Stimulated activated naive CD4-positive, alpha-beta T cell treated with Interleukin-2 at 50 U/mL for 16 hours (primary cell): ENCODE data around the gene NOP9.
"Not testable (repeated sequence)": the region's sequence is repeated elsewhere in the genome, so short reads cannot be mapped to it uniquely, and the experiment has no call there.

ENCODE experiments used
- DNase-seq: peaks from one replicate; lab custom pipeline; 2025; lab: John Stamatoyannopoulos, UW

NOP9 gene

GRCh38 chr14:24310265-24310645 lies 10.6 kb downstream of the NOP9 start:
- DNase-seq = no peak

GRCh38 chr14:24310646-24311604 lies 11.3 kb downstream of the NOP9 start, which contains the start of gene LTB4R:
Gene LTB4R (plus strand): TSS chr14:24311502. CDS start chr14:24315652, 4,150 bp downstream.
- DNase-seq = peak; percentile 61

GRCh38 chr14:24311837-24312615 lies 12.4 kb downstream of the NOP9 start:
- DNase-seq = no peak

- no peak for DNase-seq
These were observed 13.3 kb downstream of the NOP9 start for GRCh38 chr14:24312736-24313507.

- no peak for DNase-seq
These were observed 14.3 kb downstream of the NOP9 start for GRCh38 chr14:24313913-24314312.

GRCh38 chr14:24314377-24315193 lies 14.9 kb downstream of the NOP9 start:
- no peak for DNase-seq

- DNase-seq = no peak
These were observed 15.7 kb downstream of the NOP9 start for GRCh38 chr14:24315243-24315806.

GRCh38 chr14:24315807-24316596 lies 16.4 kb downstream of the NOP9 start:
- DNase-seq = no peak

GRCh38 chr14:24316597-24316950 lies 16.9 kb downstream of the NOP9 start:
- no peak for DNase-seq

GRCh38 chr14:24317141-24317928 lies 17.7 kb downstream of the NOP9 start:
- no peak for DNase-seq

GRCh38 chr14:24321212-24321975 lies 21.7 kb downstream of the NOP9 start:
- DNase-seq = no peak

GRCh38 chr14:24322672-24323071 lies 23.0 kb downstream of the NOP9 start:
- DNase-seq = no peak

- no peak for DNase-seq
These were observed 23.7 kb downstream of the NOP9 start for GRCh38 chr14:24323341-24323740.

- DNase-seq = no peak
These were observed 24.4 kb downstream of the NOP9 start for GRCh38 chr14:24324024-24324423.

GRCh38 chr14:24325041-24325530 lies 25.4 kb downstream of the NOP9 start:
- no peak for DNase-seq

GRCh38 chr14:24325963-24326362 lies 26.3 kb downstream of the NOP9 start:
- DNase-seq = no peak

- DNase-seq = no peak
These were observed 27.7 kb downstream of the NOP9 start for GRCh38 chr14:24327303-24327702.

- DNase-seq = not testable (repeated sequence)
These were observed 28.3 kb downstream of the NOP9 start for GRCh38 chr14:24327914-24328313.
